Stimulated activated CD8-positive, alpha-beta memory T cell treated with anti-CD3 and anti-CD28 coated beads, Interleukin-7, amount 100 ng/mL, for 24 hours (primary cell): ENCODE measurements around the gene ADAMTS17.

ENCODE experiments used
- DNase-seq: peaks from one replicate; pipeline ENCODE4 v3.0.0-alpha.2; 2020; ENCODE audit warnings: low read depth

The ADAMTS17 gene

DNA sequence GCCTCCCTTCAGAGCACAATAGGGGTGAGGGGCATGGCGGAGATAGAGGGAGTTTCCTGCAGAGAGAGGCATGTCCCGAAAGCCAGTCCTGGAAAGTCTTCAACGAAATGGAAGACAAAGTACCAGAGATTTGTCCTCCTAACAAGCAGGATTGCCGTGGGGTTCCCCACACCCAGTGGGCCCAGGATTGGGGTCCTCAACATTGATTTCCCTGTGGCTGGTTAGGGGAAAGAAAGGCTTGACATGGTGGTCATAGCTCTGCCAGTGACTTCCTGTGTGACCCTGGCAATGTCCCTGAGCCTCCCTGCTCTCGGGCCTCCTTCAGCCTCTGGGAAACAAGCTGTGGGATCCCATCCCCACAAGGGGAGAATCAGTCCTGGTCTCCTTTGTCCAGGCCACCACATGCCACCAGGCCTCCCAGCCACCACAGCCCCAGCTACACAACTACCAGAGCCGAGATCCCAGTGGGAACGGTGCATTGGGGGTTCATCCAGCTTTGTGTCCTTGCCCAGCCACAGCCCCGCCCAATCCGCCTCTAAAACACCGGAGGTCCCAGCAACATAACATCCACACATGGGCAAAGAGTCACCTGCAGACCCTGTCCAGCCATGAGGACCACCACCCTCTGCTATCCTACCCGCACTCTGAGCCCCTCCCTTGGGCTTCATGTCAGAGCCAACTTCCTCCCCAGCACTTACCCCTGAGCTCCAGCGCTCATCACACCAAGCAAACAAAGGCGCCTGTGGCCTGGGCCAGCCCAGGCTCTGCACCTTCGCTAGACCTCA, 63.0 kb downstream of the ADAMTS17 start:
- no peak for DNase-seq

DNA sequence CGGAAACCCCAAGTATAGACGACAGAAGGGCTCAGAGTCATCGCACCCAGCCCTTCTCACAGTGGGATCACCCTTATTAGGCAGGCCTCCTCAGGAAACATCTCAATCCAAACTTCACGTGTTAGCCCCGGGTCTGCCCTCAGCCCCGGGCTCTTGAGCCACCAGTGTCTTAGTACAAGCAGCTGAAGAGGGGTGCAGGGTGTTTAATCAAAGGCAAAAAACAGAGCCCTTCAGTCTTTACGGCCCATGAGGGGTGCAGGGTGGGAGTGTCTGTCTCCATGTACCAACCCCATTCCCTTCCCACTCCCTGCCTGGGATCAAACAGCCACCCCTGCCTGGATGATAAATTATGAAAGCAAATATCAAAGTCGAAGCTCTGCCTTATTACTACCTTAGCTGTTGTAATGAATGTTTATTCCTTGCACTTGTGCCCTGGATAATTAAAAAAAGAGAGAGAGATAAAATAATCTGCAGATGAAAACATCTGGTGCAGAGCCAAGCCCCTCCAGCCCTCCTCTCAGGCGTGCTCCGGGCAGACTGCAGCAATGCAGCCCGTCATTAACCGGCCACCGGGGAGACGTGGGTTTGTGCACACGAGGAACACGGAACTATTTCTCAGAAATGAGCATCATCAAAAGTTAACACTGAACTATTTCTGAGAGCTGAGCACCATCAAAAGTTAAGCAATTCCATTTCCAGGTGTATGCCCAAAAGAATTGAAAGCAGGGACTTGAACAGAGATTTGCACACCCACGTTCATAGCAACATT, 64.5 kb downstream of the ADAMTS17 start:
- no peak for DNase-seq

DNA sequence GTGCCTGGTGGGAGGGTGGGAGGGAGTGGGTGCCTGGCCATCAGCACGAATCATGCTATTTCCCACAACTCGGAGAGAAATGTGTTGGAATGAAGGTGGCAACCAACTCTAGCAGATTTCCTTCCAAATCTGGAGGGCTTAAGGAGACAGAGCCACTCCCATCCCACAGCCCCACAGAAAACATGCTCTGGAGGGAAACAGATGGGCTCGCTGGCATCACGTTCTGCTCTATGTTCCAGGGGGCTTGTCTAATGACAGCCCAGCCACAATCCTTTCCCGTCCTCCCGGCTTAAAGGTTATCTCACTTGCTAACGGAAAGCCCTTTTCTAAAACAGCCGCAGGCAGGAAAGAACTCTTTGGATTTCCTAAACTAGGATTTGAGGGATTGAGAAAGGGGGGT, 65.3 kb downstream of the ADAMTS17 start:
- DNase-seq = no peak

DNA sequence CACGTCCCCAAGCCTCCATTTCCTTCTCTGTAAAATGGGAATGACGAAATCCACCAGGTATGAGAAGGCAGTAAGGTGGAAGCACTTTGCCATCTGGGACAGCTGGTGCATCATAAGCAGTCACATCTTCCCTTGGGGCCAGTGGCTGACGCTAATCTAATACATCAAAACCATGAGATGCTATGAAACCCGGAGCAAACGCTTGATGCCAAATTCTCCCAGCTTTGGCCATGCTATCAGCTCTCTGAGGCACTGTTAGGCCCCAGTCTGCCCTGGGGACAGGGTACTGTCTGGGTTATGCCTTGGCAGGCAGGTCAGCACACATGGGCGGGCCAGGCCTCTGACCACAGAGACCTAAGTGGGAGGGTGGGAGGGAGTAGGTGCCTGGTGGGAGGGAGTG, 66.1 kb downstream of the ADAMTS17 start:
- no peak for DNase-seq

DNA sequence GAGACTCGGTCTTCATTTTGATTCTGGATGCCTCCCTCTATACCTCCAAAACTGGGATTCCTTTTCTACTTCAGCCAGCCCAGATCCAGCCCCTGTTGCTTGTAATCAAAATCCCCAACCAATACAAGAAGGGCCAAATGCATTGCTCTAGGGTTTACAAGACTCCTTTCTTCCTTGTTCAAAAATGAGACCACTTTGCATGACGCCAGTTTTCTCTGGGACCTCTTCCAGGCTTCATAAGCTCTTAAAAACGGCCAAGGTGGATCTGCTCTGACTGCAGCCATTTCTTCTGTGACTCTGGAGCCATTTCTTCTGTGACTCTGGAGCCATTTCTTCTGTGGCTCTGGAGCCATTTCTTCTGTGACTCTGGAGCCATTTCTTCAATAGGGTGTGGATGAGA, 71.9 kb downstream of the ADAMTS17 start:
- DNase-seq = no peak

DNA sequence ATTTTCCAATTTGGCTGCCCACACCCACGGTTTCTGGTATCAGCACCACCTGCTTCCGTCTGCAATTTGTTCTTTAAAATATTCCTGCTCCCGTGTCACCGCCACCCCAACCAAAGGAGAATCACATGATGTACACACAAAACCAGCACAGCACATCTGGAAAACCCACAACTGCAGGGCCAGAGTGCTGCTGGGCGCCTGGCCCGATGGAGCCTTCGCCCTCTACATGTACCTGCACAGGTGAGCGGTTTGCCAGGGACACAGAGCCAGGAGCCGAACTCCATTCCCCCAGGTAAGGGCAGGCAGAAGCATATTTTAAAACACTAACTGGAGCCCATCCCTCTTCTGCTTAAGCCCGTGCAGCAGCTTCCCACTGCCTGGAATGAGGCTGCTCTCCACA, 75.6 kb downstream of the ADAMTS17 start:
- no peak for DNase-seq

DNA sequence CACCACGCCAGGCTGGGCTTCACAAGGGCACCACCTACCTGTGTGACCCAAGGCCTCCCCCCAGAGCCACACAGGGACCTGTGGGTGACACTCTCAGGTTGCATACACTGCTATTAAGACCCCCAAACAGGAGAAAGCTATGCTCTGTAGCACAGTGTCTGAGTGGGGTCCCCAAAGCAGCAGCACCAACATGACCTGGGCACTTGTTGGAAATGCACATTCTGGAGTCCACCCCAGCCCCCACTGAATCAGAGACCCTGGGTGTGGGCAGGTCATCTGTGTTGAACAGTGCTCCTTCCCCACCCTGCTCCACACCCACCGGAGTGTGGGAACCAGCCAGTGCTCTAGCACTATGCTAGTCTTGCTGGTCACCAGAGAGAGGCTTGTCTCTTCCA, 76.1 kb downstream of the ADAMTS17 start:
- DNase-seq = no peak

DNA sequence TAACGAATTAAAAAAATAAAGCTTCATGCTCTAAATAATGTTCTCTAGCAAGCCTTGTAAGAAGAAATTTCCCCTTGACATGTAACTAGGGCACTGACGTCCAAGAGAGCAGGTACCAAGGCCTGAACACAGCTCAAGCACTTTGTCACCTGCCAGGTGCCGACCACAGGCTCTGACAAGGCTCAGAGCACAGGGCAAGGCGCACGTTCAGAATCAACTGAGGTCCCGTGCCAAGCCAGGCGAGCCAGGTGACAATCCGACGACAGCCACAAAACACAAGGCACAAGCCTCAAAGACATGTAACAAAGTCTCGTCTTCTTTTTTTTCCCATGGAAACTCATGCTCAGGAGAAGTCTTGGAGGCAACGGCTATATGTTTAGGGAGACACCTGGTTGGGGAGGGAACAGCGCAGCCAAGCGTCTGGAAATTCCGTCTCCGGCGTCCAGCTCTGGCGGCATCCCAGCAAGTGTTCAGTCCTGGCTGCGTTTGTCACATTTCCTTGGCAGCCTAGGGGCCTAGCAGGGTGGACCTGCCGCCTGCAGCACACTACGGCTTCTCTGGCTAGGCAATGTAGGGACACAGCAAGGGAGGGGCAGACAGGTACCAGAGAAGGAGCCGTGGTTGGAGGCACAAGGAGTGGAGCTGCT, 76.7 kb downstream of the ADAMTS17 start:
- no peak for DNase-seq

DNA sequence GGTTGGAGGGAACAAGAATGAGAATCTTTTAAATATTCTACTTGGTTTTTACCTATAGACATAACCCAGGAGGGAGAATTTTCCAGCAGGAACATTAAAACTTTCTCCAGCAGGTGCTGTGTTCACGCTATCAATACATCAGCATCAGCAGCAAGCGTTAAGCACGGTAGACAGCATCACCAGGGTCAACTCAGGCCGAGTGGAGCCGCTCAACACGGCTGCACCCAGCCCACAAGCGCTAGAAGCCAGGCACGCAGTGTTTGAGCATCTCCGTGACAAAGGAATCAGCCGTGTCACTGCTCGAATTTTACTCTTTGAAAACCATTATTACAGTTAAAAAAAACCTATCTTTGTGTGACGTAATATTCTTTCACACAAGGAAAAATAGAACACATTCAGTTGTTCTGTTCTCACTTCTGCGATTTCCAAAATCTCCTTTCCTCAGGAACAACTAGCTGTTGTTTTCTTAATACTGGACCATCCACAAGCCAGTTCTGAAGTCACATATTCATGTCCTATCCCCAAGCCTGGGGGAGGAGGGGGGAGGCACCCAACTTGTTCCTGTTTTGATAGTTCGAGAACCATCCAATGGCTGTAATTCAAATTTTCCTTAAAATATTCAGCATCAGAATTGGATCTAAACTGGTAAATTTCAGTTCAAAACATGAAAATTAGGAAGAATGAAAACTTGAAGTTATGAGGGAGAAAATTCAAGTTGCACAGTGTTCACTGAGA, 77.9 kb downstream of the ADAMTS17 start:
- DNase-seq = no peak

DNA sequence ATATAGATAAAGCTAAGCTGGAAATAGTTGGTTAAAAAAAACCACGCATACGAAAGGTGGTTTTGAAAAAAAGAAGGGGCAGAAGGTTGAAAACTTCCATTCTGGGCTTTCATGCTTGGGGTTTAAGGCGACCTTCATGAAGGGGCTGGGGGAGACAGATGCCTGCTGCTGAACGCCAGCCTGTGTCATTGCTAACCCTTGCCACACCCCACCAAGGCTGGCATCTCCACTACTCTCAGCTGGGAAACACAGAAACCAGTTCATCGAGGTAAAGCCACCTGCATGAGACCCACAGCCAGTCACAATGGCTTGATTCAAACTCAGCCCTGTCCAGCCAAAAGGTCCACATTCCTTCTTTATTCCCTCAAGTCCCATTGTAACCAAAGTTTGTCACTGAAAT, 78.7 kb downstream of the ADAMTS17 start:
- no peak for DNase-seq

DNA sequence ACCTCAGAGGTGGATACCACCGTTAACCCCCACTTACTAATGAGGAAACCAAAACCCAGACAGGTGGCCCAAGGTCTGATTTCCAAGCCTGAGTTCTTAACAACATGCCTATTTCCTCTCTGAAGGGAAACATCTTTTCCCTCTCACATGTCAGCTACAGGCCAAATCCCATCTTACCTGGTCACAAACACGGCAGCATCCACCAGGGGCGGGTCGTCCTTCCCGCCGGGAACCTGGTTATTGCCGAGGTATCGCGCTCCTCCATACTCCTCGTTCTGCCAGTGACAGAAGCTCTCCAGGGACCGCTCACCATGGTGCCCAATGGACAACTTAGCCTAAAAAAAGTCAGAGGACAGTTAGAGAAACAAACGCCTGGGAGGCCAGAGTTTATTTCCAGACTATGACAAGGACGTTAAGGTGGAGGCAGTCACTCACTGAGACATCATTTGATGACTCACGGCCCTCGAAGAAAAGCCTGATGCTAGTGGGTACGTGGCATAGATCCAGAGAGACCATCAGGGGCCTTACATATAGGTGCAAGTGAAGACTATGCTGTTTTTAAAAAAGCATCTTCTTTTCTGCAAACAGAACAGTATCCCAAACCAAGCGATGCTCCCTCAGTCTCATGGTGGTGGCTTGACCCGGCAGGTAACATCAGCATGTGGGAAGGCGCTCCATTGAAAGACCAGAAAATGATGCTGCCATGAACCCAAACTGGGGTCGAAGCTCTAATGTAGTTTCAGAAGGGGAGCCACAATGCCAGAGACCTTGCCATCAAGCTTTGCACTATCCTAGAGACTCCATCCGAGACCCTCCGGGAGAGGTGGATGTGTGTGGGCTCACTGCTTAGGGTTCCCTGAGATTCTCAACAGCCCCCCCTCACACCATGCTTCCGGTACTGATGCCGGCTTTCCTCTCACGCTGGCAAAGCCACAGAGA, 80.2 kb downstream of the ADAMTS17 start:
- no peak for DNase-seq

DNA sequence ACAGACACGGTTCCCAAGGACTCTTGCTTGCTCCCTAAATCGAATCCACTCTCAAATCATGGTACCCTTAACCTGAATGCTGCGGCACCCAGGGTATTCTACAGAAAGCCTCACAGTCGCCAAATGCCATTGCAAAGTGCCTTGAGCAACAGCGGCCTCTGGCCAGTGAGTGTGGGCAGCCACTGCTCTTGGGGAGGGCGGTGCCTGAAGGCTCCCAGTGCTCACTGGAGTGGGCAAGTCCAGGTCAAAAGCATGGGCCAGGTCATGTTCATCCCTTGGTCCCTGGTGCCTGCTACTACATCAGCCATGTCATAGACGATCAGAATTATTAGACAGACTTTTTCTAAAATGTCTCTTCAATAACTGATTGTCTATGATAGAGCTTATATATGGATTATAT, 82.5 kb downstream of the ADAMTS17 start:
- DNase-seq = no peak

DNA sequence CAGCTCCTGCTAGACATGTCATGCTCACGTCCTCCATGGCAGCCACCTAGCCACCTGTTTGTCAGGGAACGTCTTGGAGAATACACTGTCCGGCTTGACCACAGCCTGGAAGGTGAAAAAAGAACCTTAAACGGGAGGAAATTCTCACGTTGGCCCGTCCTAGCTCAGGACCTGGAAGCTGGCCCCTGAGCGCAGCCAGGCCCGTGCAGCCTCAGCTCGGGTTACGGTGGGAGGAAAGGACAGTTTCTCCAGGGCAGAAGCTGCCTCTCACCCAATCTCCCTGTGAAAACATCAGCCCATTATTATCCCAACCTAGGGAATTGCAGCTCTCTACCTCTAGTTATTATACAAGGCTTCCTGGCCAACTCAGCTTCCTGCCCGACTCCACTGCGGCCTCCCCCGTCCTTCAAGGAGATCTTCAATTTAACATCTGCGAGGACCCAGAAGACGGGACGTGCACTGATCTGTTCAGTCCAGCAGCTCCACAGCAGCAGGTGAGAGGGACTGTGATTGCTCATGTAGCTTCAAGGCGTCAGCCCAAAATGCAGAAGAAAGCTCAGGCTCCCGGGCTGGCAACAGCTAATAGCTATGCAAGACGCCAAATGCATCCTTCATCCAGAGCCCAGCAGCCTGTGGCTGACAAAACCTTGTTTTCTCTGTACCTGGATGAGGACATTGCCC, 84.7 kb downstream of the ADAMTS17 start:
- DNase-seq = no peak

DNA sequence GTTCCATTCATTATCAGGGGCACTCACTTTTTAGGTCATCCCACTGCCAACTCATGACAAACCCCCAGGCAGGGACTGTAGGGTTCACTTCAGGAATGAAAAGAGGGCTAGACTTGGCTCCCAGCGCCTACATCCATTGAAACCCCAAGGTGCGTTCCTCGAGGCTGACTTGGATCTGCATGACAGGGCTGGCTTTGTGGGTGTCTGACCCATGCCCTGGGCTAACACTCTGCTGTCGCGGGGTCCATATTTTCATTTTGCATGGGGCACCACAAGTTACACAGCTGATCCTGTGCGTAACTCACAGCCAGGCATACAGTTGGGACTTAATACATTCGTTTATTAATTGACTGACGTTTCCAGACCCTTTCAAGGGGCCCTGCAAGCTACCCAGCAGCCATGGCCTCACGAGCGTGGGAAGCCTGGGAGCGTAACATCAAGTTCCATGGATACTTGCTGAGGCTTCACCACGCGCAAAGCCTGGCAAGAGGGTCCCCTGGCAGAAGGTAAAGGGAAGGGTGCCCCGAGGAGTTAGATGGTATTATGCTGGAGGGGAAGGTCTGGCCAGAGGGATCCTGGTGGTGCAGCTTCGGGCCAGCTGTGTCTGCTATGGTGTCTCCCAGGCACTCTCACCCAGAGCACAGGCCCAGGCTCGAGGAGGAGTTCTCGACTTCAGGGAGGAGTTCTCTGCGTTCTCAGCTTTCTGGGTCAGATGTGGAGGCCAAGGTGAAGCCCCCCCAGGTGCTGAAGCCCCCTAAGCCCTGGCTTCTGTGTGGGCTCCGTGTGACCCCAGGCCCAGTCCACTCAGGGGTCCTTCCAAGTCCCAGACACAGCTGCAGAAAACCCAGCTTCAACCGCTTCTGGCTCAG, 85.4 kb downstream of the ADAMTS17 start:
- no peak for DNase-seq

DNA sequence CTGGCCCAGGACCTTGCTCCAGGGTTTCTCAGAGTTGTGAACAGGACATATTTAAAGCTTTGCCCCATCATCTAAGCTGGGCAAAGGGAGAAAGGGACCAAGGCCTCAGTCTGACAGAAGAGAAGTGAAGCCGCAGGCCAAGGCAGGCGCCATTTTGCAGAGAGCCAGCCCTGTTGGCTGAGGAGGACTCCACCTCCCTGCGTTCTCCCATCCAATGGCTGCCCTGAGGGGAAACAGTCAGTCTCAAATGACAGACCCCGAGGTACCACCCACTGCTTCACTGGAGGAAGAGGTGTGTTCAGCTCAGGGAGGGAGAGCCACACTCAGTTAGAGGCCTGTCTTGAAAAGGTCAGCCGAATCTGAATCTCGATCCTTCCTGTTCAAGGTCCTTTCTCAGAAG, 86.1 kb downstream of the ADAMTS17 start:
- DNase-seq = no peak

DNA sequence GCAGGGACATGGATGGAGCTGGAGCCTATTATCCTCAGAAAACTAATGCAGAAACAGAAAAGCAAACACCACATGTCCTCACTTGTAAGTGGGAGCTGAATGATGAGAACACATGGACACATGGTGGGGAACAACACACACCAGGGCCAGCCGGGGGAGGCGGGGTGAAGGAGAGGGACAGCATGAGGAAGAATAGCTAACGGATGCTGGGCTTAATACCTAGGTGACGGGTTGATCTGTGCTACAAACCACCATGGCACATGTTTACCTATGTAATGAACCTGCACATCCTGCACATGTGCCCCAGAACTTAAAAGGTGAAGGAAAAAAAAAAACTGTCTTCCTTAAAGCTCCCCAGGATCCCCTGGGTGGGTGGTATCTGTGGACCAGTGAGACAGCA, 87.1 kb downstream of the ADAMTS17 start:
- DNase-seq = no peak

DNA sequence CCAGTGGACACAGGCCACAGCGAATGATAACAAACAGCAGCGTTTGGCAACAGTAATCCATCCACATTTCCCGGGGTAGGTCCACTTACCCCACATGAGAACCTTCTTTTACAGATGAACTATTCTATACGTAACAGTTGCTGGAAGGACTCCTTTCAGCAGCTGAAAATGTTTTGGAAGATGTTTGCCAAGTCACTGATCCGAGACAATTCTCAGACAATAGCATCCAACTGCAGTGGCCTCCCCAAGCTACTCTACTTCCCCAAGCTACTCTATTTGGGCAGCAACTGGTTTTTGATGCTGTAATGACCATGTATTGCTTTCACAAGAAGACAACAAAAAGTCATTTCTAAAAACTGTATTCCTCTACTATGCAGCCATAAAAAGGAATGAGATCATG, 87.5 kb downstream of the ADAMTS17 start:
- no peak for DNase-seq

DNA sequence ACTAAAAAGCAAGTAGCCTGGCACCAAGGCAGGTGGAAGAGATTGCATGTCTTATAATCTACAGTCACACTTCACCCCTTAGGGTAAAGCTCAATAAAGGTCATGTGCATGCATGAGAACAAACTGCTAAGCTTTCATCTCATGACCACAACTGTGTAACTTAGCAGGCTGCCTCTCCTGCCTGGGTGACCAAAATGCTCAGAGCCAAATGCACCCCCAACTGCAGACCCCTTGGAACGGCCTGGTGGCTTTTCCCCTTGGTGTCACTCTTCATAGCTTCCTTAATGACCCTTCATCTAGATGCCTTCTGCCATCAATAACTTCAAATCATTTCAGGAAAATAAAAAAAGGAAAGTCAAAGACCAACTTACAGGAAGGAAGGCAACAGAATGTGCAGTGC, 88.1 kb downstream of the ADAMTS17 start:
- no peak for DNase-seq

DNA sequence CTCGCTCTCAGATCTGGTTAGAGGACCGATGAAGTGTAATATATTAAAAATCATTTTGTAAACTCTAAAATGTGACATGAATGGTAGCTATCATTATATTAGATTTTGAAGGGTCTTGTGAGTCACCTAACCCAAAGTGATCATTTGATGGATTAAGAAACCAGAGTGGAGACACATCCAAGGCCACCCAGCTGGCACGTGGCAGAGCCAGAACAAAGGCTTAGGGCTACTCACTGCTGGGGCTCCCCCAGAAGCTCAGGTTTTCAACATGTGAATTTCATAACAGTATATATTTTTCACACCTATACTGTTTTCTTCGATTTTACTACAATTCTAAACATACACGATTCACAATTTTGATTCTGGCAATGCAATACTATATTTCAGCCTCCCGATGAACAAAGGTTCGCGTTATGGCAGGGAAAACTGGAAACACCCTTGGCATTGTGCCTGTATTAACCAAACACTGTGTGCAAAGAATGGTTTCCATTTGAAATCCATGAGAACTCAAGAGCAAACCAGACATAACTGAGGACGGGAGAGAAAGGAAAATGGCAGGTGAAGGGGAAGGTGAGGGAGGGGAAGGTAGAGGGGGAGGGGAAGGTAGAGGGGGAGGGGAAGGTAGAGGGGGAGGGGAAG, 88.9 kb downstream of the ADAMTS17 start:
- no peak for DNase-seq
